GM19372 (cell line): ENCODE measurements around the gene CNTNAP2.

Experiments
- ATAC-seq: cut with Tn5 transposase; IDR thresholded peaks from one replicate; pipeline ENCODE4 v1.9.1; 2021; ENCODE audit warnings: mild to moderate bottlenecking, low read depth, moderate library complexity; ENCODE audit not compliant: unreplicated experiment

CNTNAP2 gene

DNA sequence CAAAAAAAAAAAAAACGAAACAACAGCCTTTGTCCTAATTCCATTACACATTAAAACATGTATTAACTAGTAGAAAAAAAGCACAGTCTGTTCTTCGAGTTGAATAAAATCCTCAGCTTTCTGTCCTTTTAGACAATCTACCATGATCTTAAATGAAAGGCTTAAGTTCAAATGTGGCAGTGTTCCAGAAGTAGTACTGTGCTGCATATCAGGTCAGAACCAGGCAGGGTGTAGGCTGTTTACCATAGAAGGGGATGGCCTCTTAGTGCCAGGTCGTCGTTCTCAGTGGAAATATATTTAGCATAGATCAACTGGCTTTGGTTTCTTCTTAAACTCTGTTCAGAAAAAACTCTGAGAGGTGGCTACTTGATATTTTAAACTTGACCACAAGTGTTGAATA is 612.0 kb downstream of the CNTNAP2 start:
- no peak for ATAC-seq

DNA sequence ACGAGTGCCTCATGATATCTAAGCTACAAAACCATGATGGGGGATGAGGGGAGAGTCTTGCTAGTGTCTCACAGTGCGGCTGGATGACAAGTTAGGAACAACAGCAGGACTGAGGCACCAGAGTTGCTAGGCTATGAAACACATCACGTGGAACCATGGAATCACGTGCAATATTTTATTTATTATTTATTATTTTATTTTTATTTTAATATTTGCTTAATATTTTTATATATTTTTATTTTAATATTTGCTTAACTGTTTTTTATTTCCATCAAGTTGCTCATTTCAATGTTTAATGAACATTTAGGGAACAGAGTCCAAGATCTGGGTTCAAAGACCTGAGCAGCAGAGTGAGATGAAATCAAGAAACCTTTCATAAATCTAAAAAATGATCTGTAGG is 614.6 kb downstream of the CNTNAP2 start:
- no peak for ATAC-seq

DNA sequence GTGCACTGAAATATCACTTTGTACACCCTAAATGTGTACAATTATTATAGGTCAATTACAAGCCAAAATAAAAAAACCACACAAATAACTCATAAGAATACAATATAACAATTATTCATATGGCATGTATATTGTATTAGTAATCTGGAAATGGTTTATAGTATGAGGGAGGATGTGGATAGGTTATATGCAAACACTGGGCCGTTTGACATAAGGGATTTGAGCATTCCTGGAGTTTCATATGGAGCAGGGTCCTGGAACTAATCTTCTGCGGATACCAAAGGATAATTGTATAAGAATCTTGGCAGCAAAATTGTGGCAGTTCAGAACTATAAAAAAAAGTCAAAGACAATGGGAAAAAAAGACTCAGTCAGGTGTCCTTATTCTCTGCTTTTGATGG is 619.4 kb downstream of the CNTNAP2 start:
- no peak for ATAC-seq

DNA sequence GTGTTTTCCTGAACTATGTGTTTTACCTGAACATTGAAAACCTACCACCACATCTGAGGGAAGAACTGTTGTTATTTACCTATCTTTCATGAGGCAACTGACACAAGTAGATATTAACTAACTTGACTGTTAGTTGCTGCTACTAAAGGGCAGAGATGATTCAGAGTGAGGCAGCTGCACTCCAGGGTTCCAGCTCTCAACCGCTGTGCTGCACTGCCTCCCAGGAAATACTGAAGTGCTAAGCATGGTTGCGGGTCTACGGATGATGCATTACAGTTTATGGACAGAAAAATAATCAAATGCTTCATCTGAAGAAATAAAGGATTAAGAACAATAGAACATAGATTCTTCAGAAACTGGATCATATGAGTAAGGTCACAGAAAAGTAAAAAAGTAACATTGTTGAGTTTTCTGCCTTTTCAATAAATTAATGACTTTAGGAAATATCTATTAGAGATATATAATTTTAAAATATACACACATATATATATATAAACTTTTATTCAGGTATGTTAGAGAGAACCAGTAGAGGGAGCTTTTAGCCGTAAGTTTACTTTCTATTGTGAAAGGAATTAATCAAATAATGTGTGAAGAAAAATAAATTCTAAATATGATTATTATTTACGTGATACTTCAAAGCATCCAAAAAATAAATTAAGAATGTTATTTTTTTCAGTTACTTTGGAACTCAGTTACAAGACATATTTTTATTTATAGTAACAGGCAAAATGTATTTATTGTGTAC is 620.0 kb downstream of the CNTNAP2 start:
- no peak for ATAC-seq

DNA sequence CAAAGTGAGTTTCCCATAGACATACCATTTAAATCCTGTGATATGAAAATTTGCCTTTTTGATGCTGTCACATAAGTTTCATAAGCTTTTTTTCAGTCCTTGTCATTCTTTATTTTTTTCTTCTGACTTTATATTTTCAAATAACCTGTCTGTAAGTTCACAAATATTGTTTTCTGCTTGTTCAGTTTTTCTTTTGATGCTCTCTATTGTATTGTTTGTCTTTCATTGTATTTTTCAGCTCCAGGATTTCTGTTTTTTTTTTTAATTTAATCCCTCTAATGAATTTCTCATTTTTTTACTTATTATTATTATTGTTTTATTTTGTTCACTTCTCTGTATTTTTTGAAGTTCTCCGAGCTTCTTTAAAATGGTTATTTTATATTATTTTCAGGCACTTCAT is 623.4 kb downstream of the CNTNAP2 start:
- ATAC-seq, result no peak

DNA sequence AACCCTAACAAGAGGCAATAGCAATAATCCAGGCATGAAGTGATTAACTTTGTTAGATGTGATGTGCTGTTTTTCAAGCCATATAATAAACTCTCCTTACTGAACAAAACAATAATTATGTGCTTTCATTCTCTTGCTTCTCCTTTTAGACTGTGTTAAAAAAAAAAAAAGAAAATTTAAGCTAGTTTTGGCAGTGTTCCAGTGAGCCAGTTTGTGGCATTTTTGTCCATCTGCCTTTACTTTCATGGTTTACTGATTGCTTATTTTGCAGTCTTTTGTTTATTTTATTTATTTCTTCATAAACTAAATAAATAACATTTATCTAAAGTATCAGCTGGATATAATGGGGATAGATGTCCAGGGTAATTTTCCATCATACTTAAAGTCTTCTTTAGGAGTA is 625.3 kb downstream of the CNTNAP2 start:
- no peak for ATAC-seq

DNA sequence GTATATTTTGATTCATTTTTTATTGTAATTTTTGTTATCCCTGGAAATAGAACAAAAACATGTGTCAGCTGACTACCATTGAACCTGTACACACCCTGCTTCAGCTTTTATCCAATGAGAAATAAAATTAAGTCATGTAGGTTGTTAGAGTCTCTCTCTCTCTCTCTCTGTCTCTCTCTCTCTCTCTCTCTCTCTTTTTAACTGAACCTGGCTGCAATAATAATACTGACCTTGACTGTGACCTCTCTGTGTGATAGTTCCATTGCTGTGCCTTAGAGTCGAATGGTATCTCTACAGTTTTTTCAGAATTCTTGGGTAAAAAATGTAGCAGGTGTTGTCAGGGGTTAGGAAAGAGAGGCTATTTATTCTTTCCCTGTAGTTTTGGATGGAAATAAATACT is 637.8 kb downstream of the CNTNAP2 start:
- ATAC-seq, result no peak

DNA sequence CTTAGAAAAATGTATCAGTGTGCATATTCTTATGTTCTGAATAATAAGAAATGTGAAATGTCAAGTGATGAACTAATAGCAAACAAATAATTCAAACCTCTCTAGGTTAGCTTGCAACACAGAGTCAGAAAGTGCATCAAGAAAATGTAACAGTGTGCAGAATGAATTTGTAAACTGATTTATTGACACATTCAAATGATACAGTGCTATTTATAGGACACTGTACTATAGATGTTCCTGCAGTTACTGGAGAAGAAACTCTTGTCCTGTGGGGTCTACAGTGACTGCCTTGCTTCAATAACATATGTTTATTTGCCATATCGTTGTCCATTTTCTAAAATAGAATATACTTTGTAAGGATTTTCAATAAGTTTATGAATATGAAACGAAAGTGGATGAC is 639.0 kb downstream of the CNTNAP2 start:
- ATAC-seq, result no peak

DNA sequence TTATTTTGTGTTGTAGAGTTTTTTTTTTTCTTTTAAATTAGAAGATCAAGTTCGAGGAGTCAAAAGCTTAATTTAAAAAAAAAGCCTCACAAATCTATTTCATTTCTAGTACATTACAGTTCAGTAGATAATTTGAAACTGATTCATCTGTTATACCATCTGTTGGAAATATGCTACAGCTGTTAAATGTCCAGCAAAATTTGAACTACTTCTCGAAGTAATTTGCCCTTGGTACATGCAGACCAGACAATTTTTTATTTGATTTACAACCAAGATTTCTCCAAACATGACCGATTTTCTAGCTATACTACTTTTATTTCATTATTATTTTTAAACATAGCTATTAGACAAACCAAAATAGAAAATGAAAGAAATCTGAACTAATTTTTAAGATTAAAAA is 647.9 kb downstream of the CNTNAP2 start:
- no peak for ATAC-seq

DNA sequence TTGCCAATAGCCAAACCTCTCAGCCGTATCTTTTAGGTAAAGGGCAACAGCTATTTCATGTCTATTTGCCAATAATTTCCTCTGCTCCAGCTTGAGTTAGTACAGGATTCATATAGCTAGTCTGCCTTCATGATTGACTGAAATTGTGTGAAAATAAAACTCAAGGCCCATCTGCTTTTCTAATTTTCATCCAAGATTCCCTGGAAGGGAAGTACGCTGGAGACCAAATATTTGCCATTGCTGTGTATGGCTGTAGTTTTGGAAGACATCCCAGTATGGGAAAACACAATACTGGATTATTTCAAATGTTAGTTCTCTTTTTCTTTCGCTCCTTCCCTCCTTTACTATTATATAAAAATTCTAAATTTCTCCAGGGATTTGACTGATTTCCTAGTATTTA is 652.4 kb downstream of the CNTNAP2 start:
- ATAC-seq, result no peak

DNA sequence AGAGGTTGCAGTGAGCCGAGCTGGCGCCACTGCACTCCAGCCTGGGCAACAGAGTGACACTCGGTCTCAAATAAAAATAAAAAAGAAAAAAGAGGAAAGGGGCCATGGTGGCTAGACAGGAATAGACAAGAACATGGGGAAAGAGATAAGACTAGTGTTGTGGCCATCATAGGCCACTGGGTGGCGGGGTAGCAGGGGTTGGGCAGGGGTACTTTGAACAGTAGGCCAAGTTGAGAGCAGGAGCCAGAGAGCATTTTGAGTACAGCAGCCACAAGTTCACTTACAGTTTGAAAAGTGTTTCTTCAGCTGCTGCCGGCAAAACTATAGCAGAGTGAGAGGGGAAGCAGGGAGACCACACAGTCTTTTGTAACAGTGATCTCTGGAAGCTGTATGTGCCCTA is 656.0 kb downstream of the CNTNAP2 start:
- ATAC-seq, result no peak

DNA sequence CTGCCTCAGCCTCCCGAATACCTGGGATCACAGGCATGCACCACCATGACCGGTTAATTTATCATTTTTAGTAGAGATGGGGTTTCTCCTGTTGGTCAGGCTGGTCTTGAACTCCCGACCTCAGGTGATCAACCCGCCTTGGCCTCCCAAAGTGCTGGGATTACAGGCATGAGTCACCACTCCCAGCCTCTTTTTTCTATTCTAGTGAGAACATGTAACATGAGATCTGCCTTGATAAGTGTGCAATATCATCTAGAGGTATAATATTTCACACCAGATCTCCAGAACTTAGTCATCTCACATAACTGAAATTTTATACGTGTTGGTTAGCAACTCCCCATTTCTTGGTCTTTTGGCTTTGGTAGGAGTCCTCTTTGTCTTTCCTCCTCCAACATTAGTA is 656.9 kb downstream of the CNTNAP2 start:
- no peak for ATAC-seq

DNA sequence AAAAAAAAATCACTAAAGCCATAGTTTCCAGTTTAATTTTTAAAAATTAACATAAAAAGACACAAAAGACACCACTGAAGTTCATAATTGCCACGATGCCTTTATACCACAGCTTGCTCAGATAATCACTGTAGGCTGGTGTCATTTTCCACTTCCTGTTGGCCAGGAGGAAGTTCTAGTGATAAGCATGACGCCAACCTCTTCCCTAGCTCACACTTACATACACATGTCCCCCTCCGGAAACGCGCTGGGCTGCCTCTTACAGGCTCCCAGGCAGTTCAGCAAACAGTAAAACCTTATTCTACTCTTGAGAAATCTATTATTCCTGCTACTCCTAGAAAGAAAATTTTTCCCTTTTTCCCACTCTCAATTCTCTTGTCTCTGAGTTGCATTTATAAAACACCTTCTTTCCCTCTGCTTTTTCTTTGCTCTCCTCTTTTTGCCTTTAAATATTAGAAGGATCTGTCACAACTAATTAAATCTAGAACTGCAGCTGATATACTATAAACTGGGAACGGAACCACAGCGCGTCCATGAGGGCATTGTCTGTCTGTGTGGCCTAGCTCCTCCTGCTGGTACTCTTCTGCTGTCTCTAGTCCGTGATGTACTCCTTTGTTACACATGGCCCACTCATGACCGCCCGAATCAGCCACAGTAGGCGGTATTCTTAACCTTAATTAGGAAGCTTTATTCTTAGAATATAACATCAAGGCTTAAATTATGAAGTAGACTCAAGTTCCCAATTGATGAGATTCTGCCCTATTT is 664.9 kb downstream of the CNTNAP2 start:
- ATAC-seq, result no peak

DNA sequence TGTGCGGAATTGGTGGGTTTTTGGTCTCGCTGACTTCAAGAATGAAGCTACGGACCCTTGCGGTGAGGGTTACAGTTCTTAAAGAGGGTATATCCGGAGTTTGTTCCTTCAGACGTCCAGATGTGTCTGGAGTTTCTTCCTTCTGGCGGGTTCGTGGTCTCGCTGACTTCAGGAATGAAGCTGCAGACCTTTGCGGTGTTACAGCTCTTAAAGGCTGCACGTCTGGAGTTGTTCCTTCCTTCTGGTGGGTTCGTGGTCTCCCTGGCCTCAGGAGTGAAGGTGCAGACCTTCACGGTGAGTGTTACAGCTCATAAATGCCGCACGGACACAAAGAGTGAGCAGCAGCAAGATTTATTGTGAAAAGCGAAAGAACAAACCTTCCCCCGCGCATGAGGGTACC is 670.7 kb downstream of the CNTNAP2 start:
- no peak for ATAC-seq

DNA sequence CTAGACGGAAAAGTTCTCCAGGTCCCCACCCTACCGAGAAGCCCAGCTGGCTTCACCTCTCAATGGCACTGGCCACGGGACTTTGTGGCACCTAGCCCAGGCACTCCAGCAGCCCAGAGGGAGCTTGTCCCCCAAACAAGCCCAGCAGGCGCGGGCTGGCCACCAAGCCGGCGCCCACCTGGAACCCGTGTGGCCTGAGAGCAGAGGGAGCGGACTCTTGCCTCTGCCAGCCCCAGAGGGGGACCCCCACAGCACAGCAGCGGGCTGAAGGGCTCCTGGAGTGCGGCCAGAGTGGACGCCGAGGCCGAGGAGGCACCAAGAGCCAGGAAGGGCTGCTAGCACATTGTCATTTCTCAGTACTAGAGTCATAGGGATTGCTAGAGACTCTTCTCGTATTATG is 671.4 kb downstream of the CNTNAP2 start:
- ATAC-seq, result no peak

DNA sequence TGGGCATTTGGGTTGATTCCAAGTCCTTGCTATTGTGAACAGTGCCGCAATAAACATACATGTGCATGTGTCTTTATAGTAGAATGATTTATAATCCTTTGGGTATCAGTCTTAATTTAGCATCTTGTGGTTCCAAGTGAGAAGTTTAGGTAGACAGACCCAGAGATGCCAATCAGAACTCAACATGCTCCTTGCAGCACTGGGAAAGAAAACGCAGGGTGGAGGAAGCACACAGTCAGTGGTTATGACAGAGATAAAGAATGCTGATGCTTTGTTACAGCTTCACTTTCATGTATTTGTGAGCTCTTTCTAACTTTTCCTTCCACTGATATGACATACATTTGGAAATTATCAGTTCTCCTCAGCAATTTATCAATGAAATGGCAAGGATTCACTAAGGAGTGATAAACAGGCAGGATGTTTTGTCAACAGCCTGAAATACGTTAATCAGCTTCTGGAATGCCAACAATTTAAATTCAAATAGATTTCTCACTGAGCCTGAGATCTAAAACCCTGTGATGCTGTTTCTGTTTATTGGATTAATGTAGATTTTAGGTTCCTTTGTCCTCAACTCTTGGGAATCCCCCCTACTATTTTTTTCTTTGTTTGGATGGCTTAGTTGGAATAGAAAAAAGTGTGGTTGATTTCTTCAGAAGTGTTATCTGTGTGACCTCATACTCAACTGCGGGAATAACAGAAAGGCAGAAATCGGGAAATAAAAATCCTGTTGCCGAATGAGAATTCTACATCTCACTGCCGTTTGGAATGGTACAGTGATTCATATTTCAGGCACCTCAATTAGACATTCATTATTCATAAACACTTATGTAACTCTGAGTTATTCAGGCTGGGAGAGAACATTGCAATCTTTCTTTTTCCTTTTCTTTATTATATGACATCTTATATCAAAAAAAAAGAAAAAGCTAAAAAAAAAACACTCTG is 675.0 kb downstream of the CNTNAP2 start:
- no peak for ATAC-seq

DNA sequence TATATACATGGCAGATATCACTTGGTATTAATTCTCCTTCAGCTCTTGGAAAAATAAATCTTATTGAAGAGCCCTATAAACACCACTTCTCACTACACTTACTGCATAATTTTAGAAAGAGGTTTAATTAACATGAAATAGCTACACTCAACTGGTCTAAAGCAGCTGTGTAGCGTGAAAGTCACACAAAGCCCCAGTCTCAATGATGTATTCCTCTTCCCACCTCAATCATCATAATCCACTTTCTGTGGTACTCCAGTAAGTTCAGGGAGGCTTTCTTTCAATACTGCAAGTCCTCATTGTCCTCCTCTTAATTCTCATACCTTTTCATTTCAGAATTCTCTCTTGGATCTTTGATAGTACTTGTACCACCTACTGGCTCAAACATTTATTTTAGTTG is 688.0 kb downstream of the CNTNAP2 start:
- no peak for ATAC-seq

DNA sequence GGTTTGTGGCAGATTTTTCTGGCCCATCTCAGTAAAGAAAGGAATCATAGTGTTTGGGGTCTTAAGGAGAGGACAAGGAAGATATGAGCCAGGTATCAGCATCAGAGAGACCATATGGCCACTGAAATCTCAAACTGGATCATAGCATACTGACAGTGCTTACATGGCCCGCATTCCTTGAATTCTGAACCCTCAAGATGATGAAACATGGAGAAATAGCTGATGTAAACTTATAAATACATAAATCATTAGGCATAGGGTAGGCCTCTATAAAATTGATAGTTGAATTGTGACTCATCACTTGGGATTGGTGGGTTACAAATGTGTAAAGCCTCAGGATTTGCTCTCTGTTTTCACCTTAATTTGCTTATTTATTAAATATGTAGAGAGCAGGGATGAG is 688.5 kb downstream of the CNTNAP2 start:
- ATAC-seq, result no peak

DNA sequence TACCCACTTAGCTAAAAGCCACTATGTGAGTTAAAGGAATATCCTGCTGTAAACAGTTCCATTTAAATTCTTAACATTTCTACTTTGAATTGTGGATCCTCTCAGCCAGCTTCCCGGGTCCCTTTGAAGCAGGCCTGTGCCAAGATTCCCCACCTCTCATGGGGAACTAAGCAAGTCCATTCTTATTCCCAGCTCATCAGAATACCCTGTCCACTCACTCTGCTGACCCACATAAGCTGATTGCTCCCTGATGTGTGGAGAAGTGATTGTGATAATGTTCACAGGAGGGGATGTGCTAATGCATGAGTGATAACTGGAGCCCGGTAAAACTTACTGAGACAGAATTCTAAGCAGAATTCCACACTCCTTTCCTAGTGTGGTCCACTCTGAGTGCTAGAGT is 709.7 kb downstream of the CNTNAP2 start:
- ATAC-seq, result no peak

DNA sequence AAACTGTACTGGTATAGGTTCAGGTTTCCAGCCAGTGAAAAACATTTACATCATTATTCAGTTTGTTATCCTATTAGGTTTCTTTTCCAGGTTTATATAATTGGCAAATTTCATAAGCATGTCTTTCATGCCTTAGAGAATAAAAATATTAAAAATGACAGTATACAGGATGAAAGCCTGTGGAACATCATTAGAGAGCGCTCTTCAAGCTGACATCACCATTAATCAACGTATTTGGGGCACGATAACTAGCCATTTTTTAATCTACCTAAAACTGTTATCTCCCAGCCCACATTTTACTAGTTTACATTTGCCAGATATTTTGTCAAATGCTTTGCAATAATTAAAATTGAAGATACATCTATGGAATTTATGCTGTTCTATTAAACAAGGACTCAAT is 714.1 kb downstream of the CNTNAP2 start:
- ATAC-seq, result no peak

DNA sequence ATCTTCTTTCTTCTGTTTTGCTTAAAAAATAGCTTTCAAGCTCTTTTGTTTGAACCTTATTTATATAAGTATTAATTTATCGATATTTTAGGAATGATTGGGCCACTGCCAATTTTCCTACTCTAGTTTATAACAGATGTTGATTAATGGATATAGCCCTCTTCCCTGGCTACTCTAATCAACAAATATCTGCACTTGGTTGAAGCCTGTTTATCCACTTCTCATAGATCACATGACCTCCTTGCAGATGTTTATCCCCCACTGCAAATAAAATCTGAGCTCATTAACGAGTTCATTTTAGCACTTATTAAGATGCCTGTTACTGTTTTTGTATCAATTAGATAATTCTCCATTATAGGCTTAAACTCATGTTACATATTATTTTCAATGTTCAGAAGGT is 715.3 kb downstream of the CNTNAP2 start:
- ATAC-seq, result no peak
